Measurements from ENCODE around the gene ZNF423.

ZNF423 gene

GRCh38 chr16:49600536-49600935 lies 255.4 kb downstream of the ZNF423 start:
- H3K4me3 ChIP-seq: no peak overlapping the region
- peaks cover 0 to 12% (median 3%) of the 10 kb centered on the region in 4 donors for H3K4me1 ChIP-seq
- TF ChIP-seq CTCF (IDR thresholded peaks at IDR 0.05): no peak
- no peaks in the 10 kb centered on the region for H3K9me3 ChIP-seq
- intact Hi-C loops (cut with DNase I; ENCODE audit: low total_unique reads): loop anchor here (10.0 kb wide), 1 partner anchor 274 kb away; no protein-coding TSS in a partner anchor
- no peaks in the 10 kb centered on the region for H3K36me3 ChIP-seq
- peak in 1 of 2 donors; percentile 57 for DNase-seq
- H3K27ac ChIP-seq: no peak overlapping the region
- H3K27me3 ChIP-seq: no peaks in the 10 kb centered on the region

DNA sequence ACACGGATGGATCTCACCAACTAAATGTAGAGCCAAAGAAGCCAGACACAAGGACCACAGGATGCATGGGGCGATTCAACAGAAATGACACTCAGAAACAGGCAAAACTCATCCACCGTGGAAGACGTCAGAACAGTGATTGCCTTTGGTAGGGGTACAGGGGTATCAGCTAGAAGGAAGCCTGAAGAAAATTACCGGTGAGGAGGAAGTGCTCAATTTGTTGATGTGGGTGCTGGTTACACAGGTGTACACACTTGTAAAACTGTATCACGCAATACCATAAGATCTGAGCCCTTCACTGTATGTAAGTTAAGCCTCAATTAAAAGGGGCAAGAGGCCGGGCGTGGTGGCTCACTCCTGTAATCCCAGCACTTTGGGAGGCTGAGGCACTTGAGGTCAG lies 256.2 kb downstream of the ZNF423 start:
- Histone ChIP-seq H3K27me3 (no peaks in the 10 kb centered on the region), H3K4me1 (peaks cover 0 to 12% (median 3%) of the 10 kb centered on the region in 4 donors), H3K36me3 (no peaks in the 10 kb centered on the region), H3K4me3 (no peak overlapping the region), H3K27ac (no peak overlapping the region), H3K9me3 (no peaks in the 10 kb centered on the region)
- DNase-seq: no peak
- TF ChIP-seq CTCF (IDR thresholded peaks at IDR 0.05): no peak
- intact Hi-C loops (cut with DNase I; ENCODE audit: low total_unique reads): loop anchor here (10.0 kb wide), 1 partner anchor 275 kb away; no protein-coding TSS in a partner anchor

DNA sequence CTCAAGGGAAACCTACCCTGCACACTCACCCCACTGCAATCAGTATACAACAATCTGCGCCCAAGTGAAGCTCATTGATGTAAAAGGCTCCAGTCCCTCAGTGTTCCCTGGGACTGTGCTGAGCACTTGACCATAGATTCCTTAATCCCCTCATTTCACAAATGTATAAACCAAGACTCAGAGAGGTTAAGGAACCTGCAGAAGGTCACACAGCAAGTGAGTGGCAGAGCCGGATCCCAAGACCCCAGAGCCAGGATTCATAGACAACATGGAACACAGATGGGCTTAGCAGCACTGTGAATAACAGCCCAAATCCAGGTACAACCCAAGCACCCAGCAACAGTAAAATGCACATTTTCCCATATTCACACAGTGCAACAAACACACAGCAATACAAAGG lies 256.6 kb downstream of the ZNF423 start:
- Histone ChIP-seq H3K4me1 (peaks cover 0 to 12% (median 3%) of the 10 kb centered on the region in 4 donors), H3K36me3 (no peaks in the 10 kb centered on the region), H3K4me3 (no peak overlapping the region), H3K27ac (no peak overlapping the region), H3K27me3 (no peaks in the 10 kb centered on the region), H3K9me3 (no peaks in the 10 kb centered on the region)
- DNase-seq: peak in 1 of 2 donors; percentile 44
- TF ChIP-seq CTCF (IDR thresholded peaks at IDR 0.05): no peak
- intact Hi-C loops (cut with DNase I; ENCODE audit: low total_unique reads): no loop called here

GRCh38 chr16:49598383-49599170 lies 257.3 kb downstream of the ZNF423 start:
- intact Hi-C loops (cut with DNase I; ENCODE audit: low total_unique reads): no loop called here
- Histone ChIP-seq H3K4me3 (no peak overlapping the region), H3K4me1 (peaks cover 0 to 12% (median 3%) of the 10 kb centered on the region in 4 donors), H3K36me3 (no peaks in the 10 kb centered on the region), H3K27ac (no peak overlapping the region), H3K9me3 (no peaks in the 10 kb centered on the region), H3K27me3 (peaks cover 0 to 2% of the 10 kb centered on the region in 2 donors)
- TF ChIP-seq CTCF (IDR thresholded peaks at IDR 0.05): no peak
- peak in 1 of 2 donors; percentile 38 for DNase-seq

DNA sequence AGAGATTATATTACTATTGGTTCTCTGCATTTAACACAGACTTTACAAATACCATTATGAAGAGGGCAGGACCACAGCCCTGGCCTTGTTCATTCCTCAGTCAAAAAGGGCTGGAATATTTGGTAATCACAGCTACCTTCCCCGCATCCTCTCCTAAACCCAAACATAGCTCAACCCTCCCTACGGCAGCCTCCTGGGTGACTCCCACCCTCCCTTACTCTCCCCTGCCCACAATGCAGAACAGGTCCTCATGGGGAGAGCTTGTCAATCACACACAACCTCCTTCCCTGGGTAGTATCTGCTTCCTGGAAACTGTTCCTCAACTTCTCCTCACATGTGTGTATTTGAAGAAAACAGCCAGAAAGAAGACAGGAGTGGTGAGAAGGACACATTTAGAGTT lies 258.1 kb downstream of the ZNF423 start:
- no peak for DNase-seq
- Histone ChIP-seq H3K36me3 (no peaks in the 10 kb centered on the region), H3K9me3 (no peaks in the 10 kb centered on the region), H3K4me1 (peaks cover 0 to 12% (median 3%) of the 10 kb centered on the region in 4 donors), H3K4me3 (no peak overlapping the region), H3K27ac (no peak overlapping the region), H3K27me3 (peaks cover 0 to 3% of the 10 kb centered on the region in 2 donors)
- intact Hi-C loops (cut with DNase I; ENCODE audit: low total_unique reads): no loop called here
- no peak for TF ChIP-seq CTCF (IDR thresholded peaks at IDR 0.05)

Data from tibial artery (tissue), 4 donors.